Effector CD4-positive, alpha-beta T cell (primary cell): ENCODE results near the gene SAFB.
"Not testable (repeated sequence)": the region's sequence is repeated elsewhere in the genome, so short reads cannot be mapped to it uniquely, and the experiment has no call there.

ENCODE experiments used
- DNase-seq: peaks from one replicate; pipeline ENCODE4 v3.0.0-alpha.2; 2020

Gene SAFB

GRCh38 chr19:5595745-5596144 lies 27.1 kb upstream of the SAFB start:
- DNase-seq: no peak

GRCh38 chr19:5600797-5601196 lies 22.1 kb upstream of the SAFB start:
- DNase-seq: no peak

GRCh38 chr19:5603626-5604025 lies 19.3 kb upstream of the SAFB start:
- DNase-seq: no peak

GRCh38 chr19:5605362-5605761 lies 17.5 kb upstream of the SAFB start:
- no peak for DNase-seq

GRCh38 chr19:5607318-5608275 lies 15.3 kb upstream of the SAFB start:
- no peak for DNase-seq

- no peak for DNase-seq
Observed at GRCh38 chr19:5608291-5608690, 14.6 kb upstream of the SAFB start.

- not testable (repeated sequence) for DNase-seq
Observed at GRCh38 chr19:5608766-5609165, 14.1 kb upstream of the SAFB start.

- no peak for DNase-seq
Observed at GRCh38 chr19:5609881-5610448, 12.9 kb upstream of the SAFB start.

GRCh38 chr19:5612891-5613865 lies 9.7 kb upstream of the SAFB start:
- DNase-seq: no peak

GRCh38 chr19:5615756-5616327 lies 7.0 kb upstream of the SAFB start:
- DNase-seq: no peak

GRCh38 chr19:5617080-5617479 lies 5.8 kb upstream of the SAFB start:
- no peak for DNase-seq

- no peak for DNase-seq
Observed at GRCh38 chr19:5618591-5618990, 4.3 kb upstream of the SAFB start.

GRCh38 chr19:5619946-5620345 lies 2.9 kb upstream of the SAFB start:
- no peak for DNase-seq

GRCh38 chr19:5621311-5621944 lies 1.5 kb upstream of the SAFB start:
- no peak for DNase-seq

GRCh38 chr19:5621945-5622464 lies 878 bp upstream of the SAFB start:
- no peak for DNase-seq

GRCh38 chr19:5623397-5624017 lies 624 bp downstream of the SAFB start:
- DNase-seq: no peak

- no peak for DNase-seq
Observed at GRCh38 chr19:5624018-5624663, 1.3 kb downstream of the SAFB start.

- no peak for DNase-seq
Observed at GRCh38 chr19:5624741-5625278, 1.9 kb downstream of the SAFB start.

- DNase-seq: no peak
Observed at GRCh38 chr19:5625641-5626040, 2.8 kb downstream of the SAFB start.

- no peak for DNase-seq
Observed at GRCh38 chr19:5627395-5627904, 4.6 kb downstream of the SAFB start.
